IMR-90 (cell line): ENCODE measurements around the gene DLGAP3. TPM values are rescaled to one million over a fixed set of nuclear protein-coding genes. Genes with fewer than 3 reads are reported as not detected.

ENCODE experiments used
- ATAC-seq: fragments of 200-7000 bp; cut with Tn5 transposase; 2 replicates; pipeline ENCODE4 v1.9.1; 2020; ENCODE audit warnings: low read depth, mild to moderate bottlenecking, moderate library complexity
- BruUV-seq: library from RNA; stranded (reverse); fragments of 400-500 nt; replicated peaks from 2 replicates; lab custom pipeline; 2021; lab: Mats Ljungman, UMichigan
- CTCF ChIA-PET: fragments of 300-600 bp; formaldehyde crosslinking; extraction: SDS; loops from one replicate; lab custom pipeline; 2021; ENCODE audit warnings: antibody characterized with exemption; lab: Yijun Ruan, JAX
- POLR2A ChIA-PET: fragments of 300-600 bp; sonication (Branson Sonifier 250); formaldehyde crosslinking; loops from one replicate; lab custom pipeline; 2022; ENCODE audit warnings: antibody characterized with exemption; ENCODE audit not compliant: unreplicated experiment; lab: Charles Lee
- DNase-seq: peaks from one replicate; pipeline ENCODE4 v3.0.0; 2013
- H2AFZ ChIP-seq: replicated peaks from 2 replicates; pipeline ENCODE3; 2013; ENCODE audit warnings: low read length, mild to moderate bottlenecking; ENCODE audit not compliant: poor library complexity
- H2AK5ac ChIP-seq: 2 replicates; pipeline ENCODE4 v1.6.1; 2013; ENCODE audit warnings: low read depth, low read length, inconsistent platforms
- H2AK9ac ChIP-seq: replicated peaks from 2 replicates; pipeline ENCODE3; 2013; ENCODE audit warnings: mild to moderate bottlenecking, low read depth, low read length, moderate library complexity; ENCODE audit not compliant: poor library complexity
- H2BK120ac ChIP-seq: 2 replicates; pipeline ENCODE4 v1.6.1; 2013; ENCODE audit warnings: low read depth, low read length, inconsistent platforms
- H2BK15ac ChIP-seq: 3 replicates; pipeline ENCODE4 v1.6.1; 2013; ENCODE audit warnings: low read depth, low read length, inconsistent platforms
- H2BK20ac ChIP-seq: 2 replicates; pipeline ENCODE4 v1.6.1; 2013; ENCODE audit warnings: low read depth, mild to moderate bottlenecking, inconsistent platforms, low read length, moderate library complexity
- H2BK5ac ChIP-seq: 2 replicates; pipeline ENCODE4 v1.6.1; 2013; ENCODE audit warnings: mild to moderate bottlenecking, low read depth, low read length, inconsistent platforms; ENCODE audit not compliant: poor library complexity, severe bottlenecking
- H3K14ac ChIP-seq: replicated peaks from 2 replicates; pipeline ENCODE4 v1.6.1; 2013; ENCODE audit warnings: low read depth, low read length, inconsistent platforms
- H3K18ac ChIP-seq: 2 replicates; pipeline ENCODE4 v1.6.1; 2013; ENCODE audit warnings: low read depth, low read length, control low read depth
- H3K23ac ChIP-seq: 2 replicates; pipeline ENCODE4 v1.6.1; 2013; ENCODE audit warnings: low read depth, low read length, inconsistent platforms
- H3K27ac ChIP-seq: 2 replicates; pipeline ENCODE4 v1.5.1; 2013; ENCODE audit warnings: mild to moderate bottlenecking, control low read depth, low read length; ENCODE audit not compliant: insufficient read depth
- H3K27me3 ChIP-seq: 2 replicates; pipeline ENCODE4 v1.6.1; 2013; ENCODE audit warnings: low read length; ENCODE audit not compliant: control insufficient read depth, insufficient read depth
- H3K36me3 ChIP-seq: 2 replicates; pipeline ENCODE4 v1.6.1; 2013; ENCODE audit warnings: low read length, mixed read lengths; ENCODE audit not compliant: control insufficient read depth, insufficient read depth
- H3K4ac ChIP-seq: 2 replicates; pipeline ENCODE4 v1.6.1; 2013; ENCODE audit warnings: low read depth, low read length, inconsistent platforms
- H3K4me1 ChIP-seq: 2 replicates; pipeline ENCODE4 v1.6.1; 2013; ENCODE audit warnings: low read length, mixed read lengths; ENCODE audit not compliant: control insufficient read depth, insufficient read depth
- H3K4me2 ChIP-seq: 2 replicates; pipeline ENCODE4 v1.6.1; 2013; ENCODE audit warnings: low read depth, mild to moderate bottlenecking, control low read depth, low read length, moderate library complexity
- H3K4me3 ChIP-seq: 2 replicates; pipeline ENCODE4 v1.5.1; 2013; ENCODE audit warnings: low read depth, mild to moderate bottlenecking, control low read depth, low read length, moderate library complexity; ENCODE audit not compliant: insufficient read depth
- H3K56ac ChIP-seq: 2 replicates; pipeline ENCODE4 v1.6.1; 2013; ENCODE audit warnings: low read length, inconsistent platforms; ENCODE audit not compliant: insufficient read depth; ENCODE audit errors: extremely low read depth
- H3K79me1 ChIP-seq, 2 experiments: 2 replicates each; pipeline ENCODE4 v1.6.1; 2013; ENCODE audit warnings: low read length in 2 of 2, inconsistent platforms in 1 of 2, low read depth in 1 of 2
- H3K9ac ChIP-seq: 2 replicates; pipeline ENCODE4 v1.6.1; 2013; ENCODE audit warnings: low read depth, low read length, control low read depth
- H3K9me1 ChIP-seq: 2 replicates; pipeline ENCODE4 v1.6.1; 2013; ENCODE audit warnings: low read length, inconsistent platforms; ENCODE audit not compliant: insufficient read depth
- H3K9me3 ChIP-seq: 2 replicates; pipeline ENCODE4 v1.6.1; 2013; ENCODE audit warnings: low read length; ENCODE audit not compliant: control insufficient read depth, insufficient read depth
- H4K20me1 ChIP-seq: 2 replicates; pipeline ENCODE4 v1.6.1; 2013; ENCODE audit warnings: low read length, inconsistent platforms; ENCODE audit not compliant: insufficient read depth
- H4K5ac ChIP-seq: 2 replicates; pipeline ENCODE4 v1.6.1; 2013; ENCODE audit warnings: mild to moderate bottlenecking, low read depth, low read length, control low read depth
- H4K8ac ChIP-seq, 2 experiments: 2 replicates each; pipeline ENCODE4 v1.6.1; 2013; ENCODE audit warnings: low read depth in 2 of 2, low read length in 2 of 2, control low read depth in 1 of 2, inconsistent platforms in 1 of 2
- H4K91ac ChIP-seq: 2 replicates; pipeline ENCODE4 v1.6.1; 2013; ENCODE audit warnings: low read depth, low read length, inconsistent platforms; ENCODE audit not compliant: insufficient read depth
- CEBPB ChIP-seq: IDR thresholded peaks from 2 replicates; pipeline ENCODE4 v1.6.1; 2012; ENCODE audit warnings: low read depth, low read length, improper control_type of control experiment
- CHD1 ChIP-seq: IDR thresholded peaks from 2 replicates; pipeline ENCODE4 v1.6.1; 2012; ENCODE audit warnings: low read depth, low read length, improper control_type of control experiment
- ELK1 ChIP-seq: fragments of 150-350 bp; IDR thresholded peaks from 2 replicates; pipeline ENCODE4 v1.6.1; 2016; ENCODE audit warnings: low read depth, mild to moderate bottlenecking, low read length, moderate library complexity, borderline replicate concordance
- NFE2L2 ChIP-seq: fragments of 150-350 bp; IDR thresholded peaks from 2 replicates; pipeline ENCODE4 v1.6.1; 2016; ENCODE audit warnings: low read depth, mild to moderate bottlenecking, low read length
- RCOR1 ChIP-seq: IDR thresholded peaks from 2 replicates; pipeline ENCODE4 v1.6.1; 2012; ENCODE audit warnings: mild to moderate bottlenecking, low read length, improper control_type of control experiment; ENCODE audit not compliant: insufficient replicate concordance
- WGBS, 2 experiments: methylation state at CpG; one replicate each; pipeline versions ENCODE4 v1.1.5 to v1.1.7; 2013; ENCODE audit warnings: missing lambda C conversion rate in 2 of 2; ENCODE audit not compliant: insufficient read length in 1 of 2; ENCODE audit errors: extremely low coverage in 2 of 2; 5-methylcytosine and 5-hydroxymethylcytosine counted together
- dilution Hi-C: fragments of 300-500 bp; cut with HindIII; formaldehyde crosslinking; loops from one replicate; pipeline ENCODE4 v1.14.3; 2018; ENCODE audit warnings: low sequenced_read_pairs; ENCODE audit not compliant: unreplicated experiment
- in situ Hi-C: fragments of 300-500 bp; cut with MboI; formaldehyde crosslinking; loops from 3 replicates; pipeline ENCODE4 v1.14.3; 2019; ENCODE audit warnings: low sequenced_read_pairs, inconsistent platforms, mixed read lengths
- intact Hi-C: fragments of 100-400 bp; cut with micrococcal nuclease; formaldehyde crosslinking; loops from 2 replicates; pipeline ENCODE4 v1.10.0; 2022
- polyA plus RNA-seq, 3 experiments: library from polyadenylated mRNA; depleted of rRNA; stranded (reverse); fragments of >200 nt; gene quantifications; 2 replicates each; pipeline ENCODE4 v1.2.3, GENCODE V29; 2012; ENCODE audit warnings: low replicate concordance in 1 of 3
- total RNA-seq: library from RNA; depleted of rRNA; stranded (reverse); fragments of >200 nt; gene quantifications from 2 replicates; pipeline ENCODE4 v1.2.3, GENCODE V29; 2012

Gene DLGAP3
- total and polyA plus RNA-seq, 2 of the 4 experiments (the other 2 are of a cell fraction) = 0.02 TPM; not detected in 1

- in situ Hi-C loops = no loop called here
- H3K9ac ChIP-seq = no peak overlapping the region
These were observed 89.0 kb downstream of the DLGAP3 start for GRCh38 chr1:34840426-34840825.

More at GRCh38 chr1:34840426-34840825, 89.0 kb downstream of the DLGAP3 start:
- Histone ChIP-seq H2BK20ac (no peak overlapping the region), H3K4me3 (no peak overlapping the region), H2AK5ac (no peak overlapping the region), H3K4me2 (no peak overlapping the region), H3K4me1 (peaks cover 4% of the 10 kb centered on the region), H3K36me3 (no peaks in the 10 kb centered on the region), H3K4ac (no peak overlapping the region), H2BK15ac (no peak overlapping the region), H3K18ac (no peak overlapping the region), H3K27ac (no peak overlapping the region), H3K27me3 (no peaks in the 10 kb centered on the region), H3K79me1 (no peaks in the 10 kb centered on the region; a peak in 2 of 4 replicates), H2BK5ac (no peak overlapping the region), H2AK9ac (no peak overlapping the region), H3K23ac (no peak overlapping the region), H4K5ac (no peak overlapping the region), H4K8ac (no peak overlapping the region), H3K9me3 (no peaks in the 10 kb centered on the region), H4K20me1 (no peaks in the 10 kb centered on the region; the same call in none of the 2 replicates), H3K14ac (no peak overlapping the region), H2AFZ (no peak overlapping the region), H4K91ac (no peak overlapping the region), H3K9me1 (peaks cover 2% of the 10 kb centered on the region; the same call in 1 of the 2 replicates), H3K56ac (no peak overlapping the region), H2BK120ac (no peak overlapping the region)
- intact Hi-C loops (no loop called here), dilution Hi-C loops (no loop called here)
- ATAC-seq (no peak), DNase-seq (no peak)
- ChIA-PET POLR2A (no interaction called here), CTCF (no interaction called here)
- no TSS peak for BruUV-seq
- TF ChIP-seq CHD1 = no peak
- TF ChIP-seq CEBPB = no peak
- TF ChIP-seq RCOR1 = no peak
- TF ChIP-seq NFE2L2 = no peak
- TF ChIP-seq ELK1 = no peak
- 80% methylated on average over 1 of the region's 3 CpGs; no CpG with 5 or more reads in 1 of the 2 experiments for WGBS, 2 experiments
